Measurements from ENCODE around the gene CRYBB1.

CRYBB1 gene

GRCh38 chr22:26550498-26551033 lies 67.3 kb downstream of the CRYBB1 start:
- DNase-seq: no peak

GRCh38 chr22:26549902-26550497 lies 67.8 kb downstream of the CRYBB1 start:
- DNase-seq: no peak
